ENCODE results near the gene CRB1.

Gene CRB1

GRCh38 chr1:197466813-197467212 is 198.8 kb downstream of the CRB1 start:
- H3K4me3 ChIP-seq (ENCODE audit: insufficient read depth, low read depth, low read length), result no peak overlapping the region
- H3K36me3 ChIP-seq (ENCODE audit: control insufficient read depth, insufficient read depth, low read length), result no peaks in the 10 kb centered on the region
- H3K27me3 ChIP-seq (ENCODE audit: control insufficient read depth, insufficient read depth, low read length, poor library complexity, severe bottlenecking), result no peaks in the 10 kb centered on the region
- peaks cover 9% of the 10 kb centered on the region for H3K4me1 ChIP-seq (ENCODE audit: control insufficient read depth, insufficient read depth, low read length)
- WGBS, 2 experiments, result 94 to 97% methylated on average over 3 of the region's 3 CpGs
- no peaks in the 10 kb centered on the region for H3K9me3 ChIP-seq (ENCODE audit: control insufficient read depth, low read length)
- H3K27ac ChIP-seq (ENCODE audit: insufficient read depth, low read depth, low read length, poor library complexity, severe bottlenecking), result no peak overlapping the region

- Histone ChIP-seq H3K4me3 (ENCODE audit: insufficient read depth, low read depth, low read length) (no peak overlapping the region), H3K36me3 (ENCODE audit: control insufficient read depth, insufficient read depth, low read length) (no peaks in the 10 kb centered on the region), H3K27me3 (ENCODE audit: control insufficient read depth, insufficient read depth, low read length, poor library complexity, severe bottlenecking) (no peaks in the 10 kb centered on the region), H3K4me1 (ENCODE audit: control insufficient read depth, insufficient read depth, low read length) (peaks cover 14% of the 10 kb centered on the region), H3K9me3 (ENCODE audit: control insufficient read depth, low read length) (no peaks in the 10 kb centered on the region), H3K27ac (ENCODE audit: insufficient read depth, low read depth, low read length, poor library complexity, severe bottlenecking) (no peak overlapping the region)
- 91 to 95% methylated on average over 1 of the region's 1 CpG for WGBS, 2 experiments
Observed at GRCh38 chr1:197467881-197468280, 199.8 kb downstream of the CRB1 start.

- Histone ChIP-seq H3K9me3 (ENCODE audit: control insufficient read depth, low read length) (no peaks in the 10 kb centered on the region), H3K36me3 (ENCODE audit: control insufficient read depth, insufficient read depth, low read length) (no peaks in the 10 kb centered on the region), H3K4me1 (ENCODE audit: control insufficient read depth, insufficient read depth, low read length) (peaks cover 14% of the 10 kb centered on the region), H3K27ac (ENCODE audit: insufficient read depth, low read depth, low read length, poor library complexity, severe bottlenecking) (no peak overlapping the region), H3K27me3 (ENCODE audit: control insufficient read depth, insufficient read depth, low read length, poor library complexity, severe bottlenecking) (no peaks in the 10 kb centered on the region), H3K4me3 (ENCODE audit: insufficient read depth, low read depth, low read length) (no peak overlapping the region)
- WGBS, 2 experiments, result 94 to 98% methylated on average over 9 of the region's 9 CpGs
Observed at GRCh38 chr1:197468543-197469175, 200.6 kb downstream of the CRB1 start.

GRCh38 chr1:197469620-197470210 is 201.7 kb downstream of the CRB1 start:
- Histone ChIP-seq H3K27ac (ENCODE audit: insufficient read depth, low read depth, low read length, poor library complexity, severe bottlenecking) (no peak overlapping the region), H3K27me3 (ENCODE audit: control insufficient read depth, insufficient read depth, low read length, poor library complexity, severe bottlenecking) (no peaks in the 10 kb centered on the region), H3K4me3 (ENCODE audit: insufficient read depth, low read depth, low read length) (no peak overlapping the region), H3K4me1 (ENCODE audit: control insufficient read depth, insufficient read depth, low read length) (peaks cover 14% of the 10 kb centered on the region), H3K36me3 (ENCODE audit: control insufficient read depth, insufficient read depth, low read length) (no peaks in the 10 kb centered on the region), H3K9me3 (ENCODE audit: control insufficient read depth, low read length) (no peaks in the 10 kb centered on the region)
- WGBS, 2 experiments, result 70 to 73% methylated on average over 7 of the region's 7 CpGs

GRCh38 chr1:197470330-197470729 is 202.3 kb downstream of the CRB1 start:
- peaks cover 14% of the 10 kb centered on the region for H3K4me1 ChIP-seq (ENCODE audit: control insufficient read depth, insufficient read depth, low read length)
- 100% methylated on average over 1 of the region's 1 CpG; no CpG with 5 or more reads in 1 of the 2 experiments for WGBS, 2 experiments

GRCh38 chr1:197471248-197471985 is 203.4 kb downstream of the CRB1 start:
- H3K27ac ChIP-seq (ENCODE audit: insufficient read depth, low read depth, low read length, poor library complexity, severe bottlenecking), result no peak overlapping the region
- 1 to 27% methylated on average over 4 to 7 of the region's 9 CpGs for WGBS, 2 experiments

More at GRCh38 chr1:197470330-197470729, 202.3 kb downstream of the CRB1 start:
- no peaks in the 10 kb centered on the region for H3K36me3 ChIP-seq (ENCODE audit: control insufficient read depth, insufficient read depth, low read length)
- no peak overlapping the region for H3K27ac ChIP-seq (ENCODE audit: insufficient read depth, low read depth, low read length, poor library complexity, severe bottlenecking)
- H3K27me3 ChIP-seq (ENCODE audit: control insufficient read depth, insufficient read depth, low read length, poor library complexity, severe bottlenecking), result no peaks in the 10 kb centered on the region
- H3K9me3 ChIP-seq (ENCODE audit: control insufficient read depth, low read length), result no peaks in the 10 kb centered on the region
- no peak overlapping the region for H3K4me3 ChIP-seq (ENCODE audit: insufficient read depth, low read depth, low read length)

GRCh38 chr1:197472141-197472540 is 204.1 kb downstream of the CRB1 start:
- Histone ChIP-seq H3K36me3 (ENCODE audit: control insufficient read depth, insufficient read depth, low read length) (no peaks in the 10 kb centered on the region), H3K27me3 (ENCODE audit: control insufficient read depth, insufficient read depth, low read length, poor library complexity, severe bottlenecking) (no peaks in the 10 kb centered on the region), H3K9me3 (ENCODE audit: control insufficient read depth, low read length) (no peaks in the 10 kb centered on the region), H3K4me1 (ENCODE audit: control insufficient read depth, insufficient read depth, low read length) (peaks cover 14% of the 10 kb centered on the region), H3K27ac (ENCODE audit: insufficient read depth, low read depth, low read length, poor library complexity, severe bottlenecking) (no peak overlapping the region), H3K4me3 (ENCODE audit: insufficient read depth, low read depth, low read length) (no peak overlapping the region)
- 92 to 94% methylated on average over 3 of the region's 3 CpGs for WGBS, 2 experiments

More at GRCh38 chr1:197471248-197471985, 203.4 kb downstream of the CRB1 start:
- Histone ChIP-seq H3K9me3 (ENCODE audit: control insufficient read depth, low read length) (no peaks in the 10 kb centered on the region), H3K4me3 (ENCODE audit: insufficient read depth, low read depth, low read length) (no peak overlapping the region), H3K4me1 (ENCODE audit: control insufficient read depth, insufficient read depth, low read length) (peaks cover 14% of the 10 kb centered on the region), H3K36me3 (ENCODE audit: control insufficient read depth, insufficient read depth, low read length) (no peaks in the 10 kb centered on the region), H3K27me3 (ENCODE audit: control insufficient read depth, insufficient read depth, low read length, poor library complexity, severe bottlenecking) (no peaks in the 10 kb centered on the region)

GRCh38 chr1:197480446-197480845 is 212.4 kb downstream of the CRB1 start:
- Histone ChIP-seq H3K27ac (ENCODE audit: insufficient read depth, low read depth, low read length, poor library complexity, severe bottlenecking) (no peak overlapping the region), H3K4me3 (ENCODE audit: insufficient read depth, low read depth, low read length) (no peak overlapping the region), H3K4me1 (ENCODE audit: control insufficient read depth, insufficient read depth, low read length) (no peaks in the 10 kb centered on the region), H3K36me3 (ENCODE audit: control insufficient read depth, insufficient read depth, low read length) (no peaks in the 10 kb centered on the region), H3K9me3 (ENCODE audit: control insufficient read depth, low read length) (no peaks in the 10 kb centered on the region), H3K27me3 (ENCODE audit: control insufficient read depth, insufficient read depth, low read length, poor library complexity, severe bottlenecking) (no peaks in the 10 kb centered on the region)
- 86 to 93% methylated on average over 4 to 6 of the region's 6 CpGs for WGBS, 2 experiments

GRCh38 chr1:197481101-197481500 is 213.0 kb downstream of the CRB1 start:
- WGBS, 2 experiments, result 78 to 85% methylated on average over 4 of the region's 4 CpGs
- no peak overlapping the region for H3K4me3 ChIP-seq (ENCODE audit: insufficient read depth, low read depth, low read length)
- H3K9me3 ChIP-seq (ENCODE audit: control insufficient read depth, low read length), result no peaks in the 10 kb centered on the region
- H3K27ac ChIP-seq (ENCODE audit: insufficient read depth, low read depth, low read length, poor library complexity, severe bottlenecking), result no peak overlapping the region
- H3K36me3 ChIP-seq (ENCODE audit: control insufficient read depth, insufficient read depth, low read length), result no peaks in the 10 kb centered on the region
- H3K4me1 ChIP-seq (ENCODE audit: control insufficient read depth, insufficient read depth, low read length), result no peaks in the 10 kb centered on the region
- no peaks in the 10 kb centered on the region for H3K27me3 ChIP-seq (ENCODE audit: control insufficient read depth, insufficient read depth, low read length, poor library complexity, severe bottlenecking)

- 93 to 96% methylated on average over 3 of the region's 3 CpGs for WGBS, 2 experiments
- no peaks in the 10 kb centered on the region for H3K9me3 ChIP-seq (ENCODE audit: control insufficient read depth, low read length)
- H3K36me3 ChIP-seq (ENCODE audit: control insufficient read depth, insufficient read depth, low read length), result no peaks in the 10 kb centered on the region
- no peak overlapping the region for H3K4me3 ChIP-seq (ENCODE audit: insufficient read depth, low read depth, low read length)
- H3K27me3 ChIP-seq (ENCODE audit: control insufficient read depth, insufficient read depth, low read length, poor library complexity, severe bottlenecking), result no peaks in the 10 kb centered on the region
- H3K4me1 ChIP-seq (ENCODE audit: control insufficient read depth, insufficient read depth, low read length), result no peaks in the 10 kb centered on the region
- H3K27ac ChIP-seq (ENCODE audit: insufficient read depth, low read depth, low read length, poor library complexity, severe bottlenecking), result no peak overlapping the region
Observed at GRCh38 chr1:197485790-197486189, 217.7 kb downstream of the CRB1 start.
